GM23248 (cell line): Measurements from ENCODE around the gene NAT8.
"Not testable (repeated sequence)": the region's sequence is repeated elsewhere in the genome, so short reads cannot be mapped to it uniquely, and the experiment has no call there.

Source experiments
- EZH2 ChIP-seq: fragments of 200-600 bp; sonication (generic); IDR thresholded peaks from 2 replicates; pipeline ENCODE4 v1.6.1; 2018; ENCODE audit warnings: antibody characterized with exemption, mild to moderate bottlenecking; ENCODE audit not compliant: insufficient read depth, poor library complexity, severe bottlenecking
- EZH2phosphoT487 ChIP-seq: fragments of 200-600 bp; sonication (generic); IDR thresholded peaks from 2 replicates; pipeline ENCODE4 v1.6.1; 2018; ENCODE audit warnings: antibody characterized with exemption, moderate library complexity, mild to moderate bottlenecking, low read depth; ENCODE audit not compliant: insufficient read depth

- not testable (repeated sequence) for TF ChIP-seq EZH2phosphoT487, EZH2
These were observed 32.5 kb upstream of the NAT8 start for GRCh38 chr2:73674696-73675157.
